ENCODE results near the gene MDH2. TPM values are rescaled to one million over a fixed set of nuclear protein-coding genes. Genes with fewer than 3 reads are reported as not detected.

The MDH2 gene
- total and polyA plus RNA-seq, 10 of the 15 experiments (the other 5 are each of a cell fraction or from before 2014, with no cell fraction given), result 106 to 530 (median 202) TPM

GRCh38 chr7:76056241-76056640, 8.3 kb downstream of the MDH2 start (continued):
- TF ChIP-seq IKZF2 (IDR thresholded peaks at IDR 0.05) (no peak), E4F1 (IDR thresholded peaks at IDR 0.05; ENCODE audit: borderline replicate concordance, partially characterized antibody) (no peak)

- Histone ChIP-seq H2AFZ (ENCODE audit: control insufficient read depth, low read depth, low read length) (no peak overlapping the region), H3K36me3 (ENCODE audit: control insufficient read depth in 2 of 2, insufficient read depth in 2 of 2, low read length in 1 of 2) (peaks cover 41 to 46% of the 10 kb centered on the region in 2 experiments), H3K4me1 (ENCODE audit: control insufficient read depth, insufficient read depth, low read length) (peaks cover 11% of the 10 kb centered on the region), H3K4me2 (ENCODE audit: control insufficient read depth, insufficient read depth) (no peak overlapping the region), H3K9me3 (replicated peaks; ENCODE audit: control insufficient read depth, insufficient read depth, low read length) (no peaks in the 10 kb centered on the region), H3K4me3 (no peak overlapping the region), H3K27me3 (replicated peaks in 1 of 2; ENCODE audit: control insufficient read depth in 2 of 2, insufficient read depth in 2 of 2, low read length in 1 of 2) (no peaks in the 10 kb centered on the region), H4K20me1 (ENCODE audit: control insufficient read depth, insufficient read depth) (peaks cover 9% of the 10 kb centered on the region; the same call in 1 of the 2 replicates), H3K27ac (ENCODE audit: control insufficient read depth, insufficient read depth) (no peak overlapping the region), H3K9ac (ENCODE audit: control insufficient read depth, insufficient read depth, low read length) (no peak overlapping the region), H3K79me2 (ENCODE audit: control insufficient read depth, insufficient read depth, low read length) (peaks cover 26% of the 10 kb centered on the region)
- in situ Hi-C loops (cut with MboI) (no loop called here), intact Hi-C loops (cut with micrococcal nuclease; ENCODE audit: unreplicated experiment) (no loop called here)
- 95% methylated on average over 18 of the region's 18 CpGs for WGBS (ENCODE audit: insufficient coverage, insufficient replicate concordance, low lambda C conversion rate, missing lambda C conversion rate)
- ChIA-PET CTCF (interaction anchor here (1.0 kb wide), 1 partner anchor 38 kb away, joined by 3 read pairs; no protein-coding TSS in a partner anchor), POLR2A (no interaction called here), SMC1A (ENCODE audit: uncharacterized antibody, unreplicated experiment) (no interaction called here), RAD21 (ENCODE audit: unreplicated experiment) (no interaction called here)
- ATAC-seq, result no peak
- no peak for DNase-seq (ENCODE audit: low read depth, low spot score)
- BruUV-seq (replicated peaks), result no TSS peak
- no peak for FAIRE-seq
- TF ChIP-seq POLR2AphosphoS2 (IDR thresholded peaks at IDR 0.05; ENCODE audit: low read depth, low read length) (no peak), RELB (IDR thresholded peaks at IDR 0.05; ENCODE audit: low read depth) (no peak), IRF3 (IDR thresholded peaks at IDR 0.05) (no peak), TAF1 (IDR thresholded peaks at IDR 0.05; ENCODE audit: borderline replicate concordance, low read depth, low read length) (no peak), CBFB (IDR thresholded peaks at IDR 0.05; ENCODE audit: low read depth) (no peak), DPF2 (IDR thresholded peaks at IDR 0.05) (no peak), STAT1 (conservative IDR thresholded peaks at IDR 0.05) (no peak), RB1 (IDR thresholded peaks at IDR 0.05; ENCODE audit: borderline replicate concordance) (no peak), MLLT1 (IDR thresholded peaks at IDR 0.05) (no peak), FOXK2 (IDR thresholded peaks at IDR 0.05) (no peak), IKZF1 (conservative IDR thresholded peaks at IDR 0.05) (no peak), ZNF622 (IDR thresholded peaks at IDR 0.05) (no peak), EZH2 (IDR thresholded peaks at IDR 0.05; ENCODE audit: borderline replicate concordance, control insufficient read depth, low read depth, low read length) (no peak), EP300 (IDR thresholded peaks at IDR 0.05; ENCODE audit: borderline replicate concordance in 1 of 2, control insufficient read depth in 1 of 2, low read depth in 2 of 2, low read length in 2 of 2) (no peak)
These were observed 9.4 kb downstream of the MDH2 start for GRCh38 chr7:76057103-76057812.
